NT2/D1 (cell line): ENCODE measurements around the gene MSI1.

Source experiments
- SUZ12 ChIP-seq: IDR thresholded peaks from 2 replicates; pipeline ENCODE4 v1.6.1; 2011; ENCODE audit not compliant: insufficient read length, insufficient read depth; ENCODE audit errors: extremely low read depth
- YY1 ChIP-seq: IDR thresholded peaks from 2 replicates; pipeline ENCODE4 v1.6.1; 2011; ENCODE audit not compliant: insufficient read length, insufficient read depth

DNA sequence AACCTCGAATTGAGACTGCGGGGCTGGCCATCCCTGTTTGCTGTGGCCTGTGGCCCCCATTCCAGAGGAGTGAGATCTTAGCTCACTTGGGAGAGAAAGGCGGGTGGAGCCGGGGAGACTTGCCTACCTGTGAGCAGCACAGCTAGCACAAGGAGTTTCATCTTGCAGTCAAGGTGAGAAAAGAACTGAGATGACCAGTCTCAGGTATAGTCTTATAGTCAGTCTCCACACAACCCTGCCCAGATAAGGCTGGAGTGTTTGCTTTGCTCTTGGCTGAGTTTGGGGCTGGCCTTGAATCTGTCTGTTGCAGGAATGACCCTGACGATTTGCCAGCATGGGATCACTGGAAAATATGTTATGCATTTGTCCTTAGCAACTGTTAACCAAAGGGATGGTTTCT, 41.4 kb downstream of the MSI1 start, which contains the start of gene PLA2G1B:
- no peak for TF ChIP-seq YY1
- TF ChIP-seq SUZ12 = no peak
